WERI-Rb-1 (cell line): ENCODE results near the gene SGIP1.

Source experiments
- DNase-seq: peaks from one replicate; pipeline ENCODE4 v3.0.0-alpha.2; 2020
- H3K27ac ChIP-seq: fragments of 250-450 bp; sonication (Bioruptor Pico); 2 replicates; pipeline ENCODE4 v1.5.1; 2020; ENCODE audit warnings: mild to moderate bottlenecking, moderate library complexity
- H3K27me3 ChIP-seq: fragments of 250-450 bp; sonication (Bioruptor Pico); 2 replicates; pipeline ENCODE4 v1.5.1; 2021; ENCODE audit warnings: mild to moderate bottlenecking, low read depth, moderate library complexity; ENCODE audit not compliant: insufficient read depth, severe bottlenecking
- H3K36me3 ChIP-seq: fragments of 250-450 bp; sonication (Bioruptor Pico); 2 replicates; pipeline ENCODE4 v1.5.1; 2020; ENCODE audit warnings: mild to moderate bottlenecking, moderate library complexity
- H3K4me3 ChIP-seq: 2 replicates; pipeline ENCODE4 v1.5.1; 2011; ENCODE audit warnings: low read depth, mild to moderate bottlenecking, control low read depth, low read length
- H3K9me3 ChIP-seq: fragments of 250-450 bp; sonication (Bioruptor Pico); 2 replicates; pipeline ENCODE4 v1.5.1; 2021; ENCODE audit warnings: mild to moderate bottlenecking, moderate library complexity; ENCODE audit not compliant: severe bottlenecking
- CTCF ChIP-seq: IDR thresholded peaks from 2 replicates; pipeline ENCODE4 v1.5.1; 2011; ENCODE audit warnings: low read depth, mild to moderate bottlenecking, control low read depth, inconsistent platforms, low read length

Gene SGIP1

GRCh38 chr1:66540434-66541032 is 6.6 kb downstream of the SGIP1 start:
- no peaks in the 10 kb centered on the region for H3K27me3 ChIP-seq
- no peak for TF ChIP-seq CTCF
- H3K4me3 ChIP-seq: no peak overlapping the region
- H3K9me3 ChIP-seq: no peaks in the 10 kb centered on the region
- H3K36me3 ChIP-seq: peaks cover 7% of the 10 kb centered on the region; the same call in 1 of the 2 replicates
- DNase-seq: no peak
- H3K27ac ChIP-seq: no peak overlapping the region

- no peak for DNase-seq
- Histone ChIP-seq H3K27me3 (no peaks in the 10 kb centered on the region), H3K36me3 (peaks cover 8% of the 10 kb centered on the region; the same call in 1 of the 2 replicates), H3K4me3 (no peak overlapping the region), H3K9me3 (no peaks in the 10 kb centered on the region), H3K27ac (no peak overlapping the region)
- no peak for TF ChIP-seq CTCF
Measured at GRCh38 chr1:66542314-66542713, 8.4 kb downstream of the SGIP1 start.

- H3K27me3 ChIP-seq: no peaks in the 10 kb centered on the region
- no peaks in the 10 kb centered on the region for H3K9me3 ChIP-seq
- peaks cover 13% of the 10 kb centered on the region; the same call in 1 of the 2 replicates for H3K36me3 ChIP-seq
- H3K4me3 ChIP-seq: no peak overlapping the region
- no peak for TF ChIP-seq CTCF
- no peak overlapping the region for H3K27ac ChIP-seq
- no peak for DNase-seq
Measured at GRCh38 chr1:66542811-66543767, 9.1 kb downstream of the SGIP1 start.

GRCh38 chr1:66546047-66546810 is 12.3 kb downstream of the SGIP1 start:
- Histone ChIP-seq H3K27me3 (no peaks in the 10 kb centered on the region), H3K9me3 (no peaks in the 10 kb centered on the region), H3K4me3 (no peak overlapping the region), H3K36me3 (peaks cover 13% of the 10 kb centered on the region; the same call in 1 of the 2 replicates), H3K27ac (no peak overlapping the region)
- DNase-seq: no peak
- TF ChIP-seq CTCF: no peak

GRCh38 chr1:66549017-66549416 is 15.1 kb downstream of the SGIP1 start:
- H3K27me3 ChIP-seq: no peaks in the 10 kb centered on the region
- no peaks in the 10 kb centered on the region for H3K9me3 ChIP-seq
- H3K36me3 ChIP-seq: peaks cover 14% of the 10 kb centered on the region
- no peak for DNase-seq
- TF ChIP-seq CTCF: no peak
- H3K4me3 ChIP-seq: no peak overlapping the region
- no peak overlapping the region for H3K27ac ChIP-seq
